Neuronal stem cell (in vitro differentiated cells): ENCODE measurements around the gene FOSL2.

Experiments
- DNase-seq: peaks from one replicate; pipeline ENCODE4 v3.0.0-alpha.2; 2013; ENCODE audit warnings: low spot score
- H2AFZ ChIP-seq: one replicate; pipeline ENCODE4 v1.6.1; 2013; ENCODE audit warnings: mild to moderate bottlenecking, low read length, inconsistent platforms
- H2AK5ac ChIP-seq: 2 replicates; pipeline ENCODE4 v1.6.1; 2013; ENCODE audit warnings: low read depth, mild to moderate bottlenecking, inconsistent platforms, low read length, moderate library complexity, mixed read lengths
- H2BK120ac ChIP-seq: 2 replicates; pipeline ENCODE4 v1.6.1; 2013; ENCODE audit warnings: low read depth, mild to moderate bottlenecking, inconsistent platforms, low read length, moderate library complexity, mixed read lengths
- H2BK12ac ChIP-seq: one replicate; pipeline ENCODE4 v1.6.1; 2013; ENCODE audit warnings: low read length, inconsistent platforms
- H2BK15ac ChIP-seq: 2 replicates; pipeline ENCODE4 v1.6.1; 2013; ENCODE audit warnings: mild to moderate bottlenecking, low read length, inconsistent platforms, mixed read lengths
- H2BK5ac ChIP-seq: one replicate; pipeline ENCODE4 v1.6.1; 2013; ENCODE audit warnings: inconsistent platforms, mild to moderate bottlenecking, low read length, moderate library complexity
- H3K14ac ChIP-seq: one replicate; pipeline ENCODE4 v1.6.1; 2013; ENCODE audit warnings: low read length, inconsistent platforms
- H3K18ac ChIP-seq: 2 replicates; pipeline ENCODE4 v1.6.1; 2013; ENCODE audit warnings: low read length, inconsistent platforms
- H3K23ac ChIP-seq: 2 replicates; pipeline ENCODE4 v1.6.1; 2013; ENCODE audit warnings: low read depth, mild to moderate bottlenecking, mixed read lengths, low read length, inconsistent platforms; ENCODE audit not compliant: poor library complexity
- H3K27ac ChIP-seq: replicated peaks from 3 replicates; pipeline ENCODE4 v1.5.1; 2013; ENCODE audit warnings: low read length, inconsistent platforms
- H3K27me3 ChIP-seq, 3 experiments: 2 replicates each; pipeline ENCODE4 v1.6.1; 2013; ENCODE audit warnings: low read length in 3 of 3, mild to moderate bottlenecking in 2 of 3, inconsistent platforms in 1 of 3, low read depth in 1 of 3, mixed read lengths in 1 of 3, moderate library complexity in 1 of 3; ENCODE audit not compliant: control insufficient read depth in 3 of 3, insufficient read depth in 3 of 3
- H3K36me3 ChIP-seq, 2 donors: replicated peaks in 1 of 2; 2 replicates each; pipeline ENCODE4 v1.6.1; 2013; ENCODE audit warnings: low read length in 2 of 2; ENCODE audit not compliant: control insufficient read depth in 2 of 2, insufficient read depth in 2 of 2
- H3K4ac ChIP-seq: 2 replicates; pipeline ENCODE4 v1.6.1; 2013; ENCODE audit warnings: inconsistent platforms, mild to moderate bottlenecking, low read length, moderate library complexity
- H3K4me1 ChIP-seq, 2 donors: 1 replicate in 1 of 2; 2 replicates in 1 of 2; pipeline ENCODE4 v1.6.1; 2013; ENCODE audit warnings: low read length in 2 of 2, low read depth in 1 of 2; ENCODE audit not compliant: control insufficient read depth in 2 of 2, insufficient read depth in 1 of 2
- H3K4me2 ChIP-seq: one replicate; pipeline ENCODE4 v1.6.1; 2013; ENCODE audit warnings: mild to moderate bottlenecking, low read length, inconsistent platforms; ENCODE audit not compliant: insufficient read depth, poor library complexity, severe bottlenecking
- H3K4me3 ChIP-seq, 2 donors: 2 replicates each; pipeline ENCODE4 v1.5.1; 2013; ENCODE audit warnings: low read length in 2 of 2, mild to moderate bottlenecking in 2 of 2, inconsistent platforms in 1 of 2, moderate library complexity in 1 of 2
- H3K79me1 ChIP-seq: one replicate; pipeline ENCODE4 v1.6.1; 2013; ENCODE audit warnings: low read depth, mild to moderate bottlenecking, inconsistent platforms, low read length, moderate library complexity
- H3K9ac ChIP-seq: one replicate; pipeline ENCODE4 v1.6.1; 2013; ENCODE audit warnings: mild to moderate bottlenecking, low read depth, low read length, inconsistent platforms; ENCODE audit not compliant: poor library complexity
- H3K9me3 ChIP-seq, 2 donors: replicated peaks in 1 of 2; 2 replicates each; pipeline versions ENCODE3 to v1.6.1; 2013; ENCODE audit warnings: low read length in 2 of 2, mild to moderate bottlenecking in 2 of 2, inconsistent platforms in 1 of 2, low read depth in 1 of 2, mixed read lengths in 1 of 2, moderate library complexity in 1 of 2; ENCODE audit not compliant: control insufficient read depth in 2 of 2, insufficient read depth in 1 of 2
- H4K8ac ChIP-seq: one replicate; pipeline ENCODE4 v1.6.1; 2013; ENCODE audit warnings: low read depth, mild to moderate bottlenecking, inconsistent platforms, low read length, moderate library complexity
- H4K91ac ChIP-seq: one replicate; pipeline ENCODE4 v1.6.1; 2013; ENCODE audit warnings: low read length, low read depth, mild to moderate bottlenecking, inconsistent platforms; ENCODE audit not compliant: poor library complexity
- WGBS, 2 donors: extraction: QIAGEN DNeasy Blood & Tissue Kit; methylation state at CpG; one replicate each; pipeline ENCODE4 v1.1.7; 2013; ENCODE audit warnings: missing lambda C conversion rate in 2 of 2, mixed read lengths in 1 of 2; ENCODE audit not compliant: insufficient read length in 2 of 2, insufficient replicate concordance in 1 of 2; ENCODE audit errors: extremely low coverage in 2 of 2; 5-methylcytosine and 5-hydroxymethylcytosine counted together

The FOSL2 gene

GRCh38 chr2:28344756-28345373 lies 47.8 kb upstream of the FOSL2 start:
- Histone ChIP-seq H3K18ac (peak overlapping the region; percentile 4), H4K8ac (no peak overlapping the region), H4K91ac (no peak overlapping the region), H3K9me3 (no peaks in the 10 kb centered on the region), H3K79me1 (no peaks in the 10 kb centered on the region), H3K27ac (no peak overlapping the region), H2AFZ (no peak overlapping the region), H2BK120ac (no peak overlapping the region), H3K9ac (peak overlapping the region; percentile 45), H3K4ac (no peak overlapping the region), H3K4me2 (no peak overlapping the region), H3K36me3 (no peaks in the 10 kb centered on the region), H3K4me3 (no peak overlapping the region), H2BK15ac (peak overlapping the region; percentile 95), H3K23ac (no peak overlapping the region), H3K4me1 (peaks cover 10 to 12% of the 10 kb centered on the region in 2 donors), H2BK5ac (no peak overlapping the region), H2BK12ac (peak overlapping the region; percentile 33), H3K14ac (no peak overlapping the region), H2AK5ac (peak overlapping the region; percentile 76), H3K27me3 (no peaks in the 10 kb centered on the region)
- no peak for DNase-seq
- no CpG with 5 or more reads among the region's 30 CpGs for WGBS, 2 donors

- Histone ChIP-seq H3K79me1 (no peaks in the 10 kb centered on the region), H4K8ac (no peak overlapping the region), H3K23ac (no peak overlapping the region), H2BK120ac (no peak overlapping the region), H2BK15ac (peak overlapping the region; percentile 35), H2BK12ac (no peak overlapping the region), H2BK5ac (no peak overlapping the region), H3K9ac (no peak overlapping the region), H2AFZ (no peak overlapping the region), H3K36me3 (no peaks in the 10 kb centered on the region), H3K27me3 (no peaks in the 10 kb centered on the region), H3K9me3 (no peaks in the 10 kb centered on the region), H3K18ac (no peak overlapping the region), H3K14ac (no peak overlapping the region), H3K4me2 (no peak overlapping the region), H3K27ac (no peak overlapping the region), H2AK5ac (peak overlapping the region; percentile 14), H4K91ac (no peak overlapping the region), H3K4ac (no peak overlapping the region), H3K4me3 (no peak overlapping the region), H3K4me1 (peaks cover 10 to 12% of the 10 kb centered on the region in 2 donors)
- WGBS, 2 donors: no CpG with 5 or more reads among the region's 8 CpGs
- DNase-seq: no peak
These were observed 47.0 kb upstream of the FOSL2 start for GRCh38 chr2:28345619-28346018.

GRCh38 chr2:28346587-28346986 lies 46.1 kb upstream of the FOSL2 start:
- peak overlapping the region; percentile 44 for H2AFZ ChIP-seq
- H3K23ac ChIP-seq: peak overlapping the region; percentile 47
- H3K36me3 ChIP-seq: no peaks in the 10 kb centered on the region
- no peaks in the 10 kb centered on the region for H3K79me1 ChIP-seq
- no peak overlapping the region for H3K14ac ChIP-seq
- H3K9ac ChIP-seq: no peak overlapping the region
- H2BK5ac ChIP-seq: no peak overlapping the region
- no peak overlapping the region for H3K4me2 ChIP-seq
- peak overlapping the region; percentile 84 for H4K8ac ChIP-seq
- no peaks in the 10 kb centered on the region for H3K27me3 ChIP-seq
- H4K91ac ChIP-seq: peak overlapping the region; percentile 15
- peak overlapping the region; percentile 74 for H2BK120ac ChIP-seq
- peak overlapping the region; percentile 80 for H2AK5ac ChIP-seq
- DNase-seq: no peak
- H3K18ac ChIP-seq: peak overlapping the region; percentile 86
- H3K4ac ChIP-seq: peak overlapping the region; percentile 32
- no CpG with 5 or more reads among the region's 6 CpGs for WGBS, 2 donors
- H3K4me3 ChIP-seq: no peak overlapping the region
- H2BK15ac ChIP-seq: peak overlapping the region; percentile 82
- H2BK12ac ChIP-seq: no peak overlapping the region
- no peaks in the 10 kb centered on the region for H3K9me3 ChIP-seq
- H3K27ac ChIP-seq: no peak overlapping the region
- H3K4me1 ChIP-seq: peaks cover 10 to 11% of the 10 kb centered on the region in 2 donors

GRCh38 chr2:28347193-28347592 lies 45.5 kb upstream of the FOSL2 start:
- peak overlapping the region; percentile 80 for H2AK5ac ChIP-seq
- H4K8ac ChIP-seq: no peak overlapping the region
- no peaks in the 10 kb centered on the region for H3K27me3 ChIP-seq
- peaks cover 8 to 12% of the 10 kb centered on the region in 2 donors for H3K4me1 ChIP-seq
- H4K91ac ChIP-seq: no peak overlapping the region
- no peak overlapping the region for H3K23ac ChIP-seq
- H2BK5ac ChIP-seq: no peak overlapping the region
- no CpG with 5 or more reads among the region's 6 CpGs for WGBS, 2 donors
- H3K4ac ChIP-seq: no peak overlapping the region
- H3K9me3 ChIP-seq: no peaks in the 10 kb centered on the region
- no peak overlapping the region for H2AFZ ChIP-seq
- no peak for DNase-seq
- no peak overlapping the region for H3K27ac ChIP-seq
- no peak overlapping the region for H3K14ac ChIP-seq
- H3K4me2 ChIP-seq: no peak overlapping the region
- no peaks in the 10 kb centered on the region for H3K36me3 ChIP-seq
- H3K4me3 ChIP-seq: no peak overlapping the region
- H3K9ac ChIP-seq: no peak overlapping the region
- H2BK15ac ChIP-seq: no peak overlapping the region
- H3K18ac ChIP-seq: no peak overlapping the region
- no peaks in the 10 kb centered on the region for H3K79me1 ChIP-seq
- no peak overlapping the region for H2BK12ac ChIP-seq
- H2BK120ac ChIP-seq: peak overlapping the region; percentile 74
